Fibroblast of lung (primary cell): Measurements from ENCODE around the gene ASTN1. TPM values are rescaled to one million over a fixed set of nuclear protein-coding genes. Genes with fewer than 3 reads are reported as not detected.

Experiments used
- DNase-seq, 2 donors: peaks; one replicate each; pipeline versions ENCODE4 v3.0.0 to v3.0.0-alpha.2; 2010; ENCODE audit warnings: low read depth in 2 of 2
- H2AFZ ChIP-seq: 2 replicates; pipeline ENCODE4 v1.5.1; 2012; ENCODE audit warnings: low read length, control low read depth, inconsistent platforms
- H3K27ac ChIP-seq: 2 replicates; pipeline ENCODE4 v1.5.1; 2011; ENCODE audit warnings: low read length, control low read depth; ENCODE audit not compliant: insufficient read depth
- H3K27me3 ChIP-seq: 2 replicates; pipeline ENCODE4 v1.5.1; 2011; ENCODE audit warnings: mild to moderate bottlenecking, low read length; ENCODE audit not compliant: control insufficient read depth, insufficient read depth
- H3K36me3 ChIP-seq: 2 replicates; pipeline ENCODE4 v1.5.1; 2011; ENCODE audit warnings: low read length; ENCODE audit not compliant: control insufficient read depth, insufficient read depth
- H3K4me1 ChIP-seq: 2 replicates; pipeline ENCODE4 v1.5.1; 2011; ENCODE audit warnings: low read length; ENCODE audit not compliant: control insufficient read depth, insufficient read depth; ENCODE audit errors: extremely low read depth
- H3K4me2 ChIP-seq: 2 replicates; pipeline ENCODE4 v1.5.1; 2011; ENCODE audit warnings: low read length, control low read depth; ENCODE audit not compliant: insufficient read depth; ENCODE audit errors: extremely low read depth
- H3K4me3 ChIP-seq, 4 experiments: fragments of 200-600 bp in 1 of 4; sonication (generic) in 1 of 4; replicated peaks in 1 of 4; 2 replicates each; pipeline ENCODE4 v1.5.1; 2011 to 2016; ENCODE audit warnings: low read length in 4 of 4, low read depth in 3 of 4, mild to moderate bottlenecking in 3 of 4, control low read depth in 2 of 4, inconsistent platforms in 1 of 4, mixed read lengths in 1 of 4; ENCODE audit not compliant: insufficient read depth in 1 of 4; ENCODE audit errors: control extremely low read depth in 1 of 4
- H3K79me2 ChIP-seq: 2 replicates; pipeline ENCODE4 v1.5.1; 2012; ENCODE audit warnings: mild to moderate bottlenecking, low read length, inconsistent platforms; ENCODE audit not compliant: control insufficient read depth, insufficient read depth
- H3K9ac ChIP-seq: 2 replicates; pipeline ENCODE4 v1.5.1; 2011; ENCODE audit warnings: mild to moderate bottlenecking, low read length, control low read depth; ENCODE audit not compliant: insufficient read depth
- H3K9me3 ChIP-seq: 2 replicates; pipeline ENCODE4 v1.5.1; 2012; ENCODE audit warnings: low read depth, low read length; ENCODE audit not compliant: control insufficient read depth, insufficient read depth
- H4K20me1 ChIP-seq: 2 replicates; pipeline ENCODE4 v1.5.1; 2011; ENCODE audit warnings: low read length; ENCODE audit not compliant: control insufficient read depth, insufficient read depth; ENCODE audit errors: extremely low read depth
- EZH2 ChIP-seq: IDR thresholded peaks from 2 replicates; pipeline ENCODE4 v1.5.1; 2012; ENCODE audit warnings: low read length, control low read depth, mild to moderate bottlenecking; ENCODE audit errors: missing control alignments
- polyA plus RNA-seq, 2 donors: library from polyadenylated mRNA; depleted of rRNA in 1 of 2; stranded (reverse) in 1 of 2; unstranded in 1 of 2; fragments of >200 nt; gene quantifications; 2 replicates each; pipeline ENCODE4 v1.2.1, GENCODE V29; 2011 to 2012; ENCODE audit warnings: missing spikeins in 1 of 2
- total RNA-seq: library from RNA; depleted of rRNA; stranded (reverse); fragments of >200 nt; gene quantifications from 2 replicates; pipeline ENCODE4 v1.2.1, GENCODE V29; 2014
- TF ChIP-seq, protein P1 (sequence below), 2 donors: IDR thresholded peaks in 1 of 2; conservative IDR thresholded peaks in 1 of 2; 1 replicate in 1 of 2; 2 replicates in 1 of 2; pipeline ENCODE4 v1.5.1; 2011 to 2012; ENCODE audit warnings: low read length in 2 of 2, control low read depth in 1 of 2, inconsistent platforms in 1 of 2, low read depth in 1 of 2, mild to moderate bottlenecking in 1 of 2

ASTN1 gene
- total and polyA plus RNA-seq, 2 donors (not counting 1 experiment from before 2014, with no cell fraction given) = 0.06 to 0.17 TPM

DNA sequence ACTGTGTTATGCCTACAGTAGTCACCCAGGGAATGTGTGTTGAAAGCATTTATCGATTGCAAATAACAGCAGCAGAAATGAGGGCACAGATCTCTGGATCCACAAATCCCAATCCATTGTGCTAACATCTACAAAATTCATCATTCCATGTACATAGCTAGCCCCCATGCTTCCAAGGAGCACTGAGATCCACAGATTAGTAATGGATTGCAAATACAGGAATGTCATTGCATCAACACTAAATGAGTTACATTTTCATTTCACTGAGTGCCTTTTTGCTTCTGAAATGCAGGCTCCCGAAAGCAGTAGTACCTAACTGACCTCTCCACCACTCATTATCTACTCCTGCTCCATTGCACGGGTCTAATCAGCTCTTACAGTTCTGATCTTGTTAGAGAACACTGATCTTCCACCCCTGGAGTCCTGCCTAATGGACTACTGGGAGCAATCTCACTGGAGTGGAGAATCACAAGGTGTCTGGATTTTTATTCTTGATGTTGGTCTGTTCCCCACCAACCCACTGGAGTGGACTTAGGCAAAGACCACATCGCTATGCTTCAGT lies 30.5 kb downstream of the ASTN1 start:
- no peak overlapping the region for H2AFZ ChIP-seq
- no peaks in the 10 kb centered on the region for H3K4me1 ChIP-seq
- DNase-seq = no peak
- H3K27ac ChIP-seq = no peak overlapping the region
- no peaks in the 10 kb centered on the region for H3K9me3 ChIP-seq
- no peaks in the 10 kb centered on the region for H3K27me3 ChIP-seq
- H4K20me1 ChIP-seq = no peaks in the 10 kb centered on the region
- no peaks in the 10 kb centered on the region for H3K36me3 ChIP-seq
- H3K9ac ChIP-seq = no peak overlapping the region
- H3K4me3 ChIP-seq = no peak overlapping the region
- H3K79me2 ChIP-seq = no peaks in the 10 kb centered on the region
- H3K4me2 ChIP-seq = no peak overlapping the region
- no peak for TF ChIP-seq EZH2

DNA sequence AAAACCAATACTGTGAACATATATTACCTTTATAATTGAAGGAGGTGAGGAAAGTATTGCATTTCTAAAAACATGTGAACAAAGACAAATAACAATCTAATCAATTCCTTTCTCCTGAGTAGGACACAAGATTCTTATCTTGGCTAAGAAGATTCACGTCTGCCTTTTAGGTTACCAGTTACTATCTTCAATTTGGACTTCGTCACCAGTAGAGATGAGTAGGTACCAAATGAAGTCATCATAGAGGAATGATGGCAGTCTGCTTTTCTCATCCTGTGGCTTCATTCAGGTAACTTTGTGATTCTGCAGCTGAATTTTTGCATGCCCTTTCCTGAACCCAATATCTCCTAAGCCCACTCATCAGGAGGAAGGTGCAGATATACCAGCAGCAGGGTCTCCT lies 32.4 kb downstream of the ASTN1 start:
- no peak overlapping the region for H3K4me3 ChIP-seq
- no peaks in the 10 kb centered on the region for H3K27me3 ChIP-seq
- DNase-seq = no peak
- H3K4me2 ChIP-seq = no peak overlapping the region
- H3K36me3 ChIP-seq = no peaks in the 10 kb centered on the region
- H3K79me2 ChIP-seq = no peaks in the 10 kb centered on the region
- no peak overlapping the region for H3K27ac ChIP-seq
- TF ChIP-seq, protein P1, sequence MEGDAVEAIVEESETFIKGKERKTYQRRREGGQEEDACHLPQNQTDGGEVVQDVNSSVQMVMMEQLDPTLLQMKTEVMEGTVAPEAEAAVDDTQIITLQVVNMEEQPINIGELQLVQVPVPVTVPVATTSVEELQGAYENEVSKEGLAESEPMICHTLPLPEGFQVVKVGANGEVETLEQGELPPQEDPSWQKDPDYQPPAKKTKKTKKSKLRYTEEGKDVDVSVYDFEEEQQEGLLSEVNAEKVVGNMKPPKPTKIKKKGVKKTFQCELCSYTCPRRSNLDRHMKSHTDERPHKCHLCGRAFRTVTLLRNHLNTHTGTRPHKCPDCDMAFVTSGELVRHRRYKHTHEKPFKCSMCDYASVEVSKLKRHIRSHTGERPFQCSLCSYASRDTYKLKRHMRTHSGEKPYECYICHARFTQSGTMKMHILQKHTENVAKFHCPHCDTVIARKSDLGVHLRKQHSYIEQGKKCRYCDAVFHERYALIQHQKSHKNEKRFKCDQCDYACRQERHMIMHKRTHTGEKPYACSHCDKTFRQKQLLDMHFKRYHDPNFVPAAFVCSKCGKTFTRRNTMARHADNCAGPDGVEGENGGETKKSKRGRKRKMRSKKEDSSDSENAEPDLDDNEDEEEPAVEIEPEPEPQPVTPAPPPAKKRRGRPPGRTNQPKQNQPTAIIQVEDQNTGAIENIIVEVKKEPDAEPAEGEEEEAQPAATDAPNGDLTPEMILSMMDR (conservative IDR thresholded peaks at IDR 0.05 in 1 of 2, IDR thresholded peaks at IDR 0.05 in 1 of 2; ENCODE audit: low read depth in 1 of 2, low read length in 2 of 2) = no peak
- TF ChIP-seq EZH2 = no peak
- H3K9me3 ChIP-seq = no peaks in the 10 kb centered on the region
- no peaks in the 10 kb centered on the region for H3K4me1 ChIP-seq
- H4K20me1 ChIP-seq = no peaks in the 10 kb centered on the region
- no peak overlapping the region for H2AFZ ChIP-seq
- H3K9ac ChIP-seq = no peak overlapping the region

DNA sequence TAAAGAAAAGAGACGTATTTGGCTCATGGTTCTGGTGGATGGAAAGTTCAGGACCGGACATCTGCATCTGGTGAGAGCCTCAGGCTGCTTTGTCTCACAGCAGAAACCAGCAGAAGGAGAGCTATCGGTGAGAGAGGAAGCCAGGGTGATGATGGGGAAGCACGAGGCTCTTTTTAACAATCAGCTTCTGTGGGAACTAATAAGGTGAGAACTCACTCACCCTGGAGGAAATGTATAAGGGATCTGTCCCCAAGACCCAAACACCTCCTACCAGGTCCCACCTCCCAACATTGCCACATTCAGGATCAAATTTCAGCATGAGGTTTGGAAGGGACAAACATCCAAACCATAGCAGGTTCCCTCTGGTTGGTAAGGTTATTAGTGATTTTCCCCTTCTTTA lies 32.8 kb downstream of the ASTN1 start:
- Histone ChIP-seq H3K36me3 (no peaks in the 10 kb centered on the region), H2AFZ (no peak overlapping the region), H4K20me1 (no peaks in the 10 kb centered on the region), H3K79me2 (no peaks in the 10 kb centered on the region), H3K27ac (no peak overlapping the region), H3K4me1 (no peaks in the 10 kb centered on the region), H3K4me3 (no peak overlapping the region), H3K9me3 (no peaks in the 10 kb centered on the region), H3K9ac (no peak overlapping the region), H3K4me2 (no peak overlapping the region), H3K27me3 (no peaks in the 10 kb centered on the region)
- DNase-seq = no peak
- TF ChIP-seq, protein P1 (conservative IDR thresholded peaks at IDR 0.05 in 1 of 2, IDR thresholded peaks at IDR 0.05 in 1 of 2; ENCODE audit: low read depth in 1 of 2, low read length in 2 of 2) = no peak
- no peak for TF ChIP-seq EZH2
